ENCODE measurements around the gene BCKDK.
A peak's percentile ranks its signal among the peaks of the same experiment; 100 is the strongest.
"Not testable (repeated sequence)": the region's sequence is repeated elsewhere in the genome, so short reads cannot be mapped to it uniquely, and the experiment has no call there.

BCKDK gene

GRCh38 chr16:31094424-31095120, 13.6 kb upstream of the BCKDK start, which contains the start of gene VKORC1:
TSS of gene VKORC1 (minus strand) at chr16:31094797. CDS start at chr16:31094729, 68 bp downstream.
- peak; percentile 97 for DNase-seq (ENCODE audit: low spot score)

GRCh38 chr16:31099860-31100638, 8.1 kb upstream of the BCKDK start:
- DNase-seq (ENCODE audit: low spot score): no peak

- not testable (repeated sequence) for DNase-seq (ENCODE audit: low spot score)
Measured at GRCh38 chr16:31100876-31101641, 7.1 kb upstream of the BCKDK start.

- DNase-seq (ENCODE audit: low spot score): peak; percentile 47
Measured at GRCh38 chr16:31105677-31106213, 2.4 kb upstream of the BCKDK start.

- no peak for DNase-seq (ENCODE audit: low spot score)
Measured at GRCh38 chr16:31106509-31107464, 1.4 kb upstream of the BCKDK start.

- DNase-seq (ENCODE audit: low spot score): no peak
Measured at GRCh38 chr16:31107465-31107867, 720 bp upstream of the BCKDK start.

GRCh38 chr16:31108794-31109558, 790 bp downstream of the BCKDK start:
- DNase-seq (ENCODE audit: low spot score): no peak

- DNase-seq (ENCODE audit: low spot score): no peak
Measured at GRCh38 chr16:31109622-31110021, 1.4 kb downstream of the BCKDK start.

GRCh38 chr16:31110106-31111034, 2.2 kb downstream of the BCKDK start:
- no peak for DNase-seq (ENCODE audit: low spot score)

GRCh38 chr16:31111881-31112466, 3.8 kb downstream of the BCKDK start:
- DNase-seq (ENCODE audit: low spot score): no peak

GRCh38 chr16:31112711-31113110, 4.5 kb downstream of the BCKDK start:
- no peak for DNase-seq (ENCODE audit: low spot score)

- peak; percentile 28 for DNase-seq (ENCODE audit: low spot score)
Measured at GRCh38 chr16:31113121-31114120, 5.2 kb downstream of the BCKDK start.

GRCh38 chr16:31114468-31114867, 6.3 kb downstream of the BCKDK start:
- DNase-seq (ENCODE audit: low spot score): no peak

- DNase-seq (ENCODE audit: low spot score): peak; percentile 97
Measured at GRCh38 chr16:31117384-31118222, 9.4 kb downstream of the BCKDK start, which contains the start of gene KAT8. TSS of gene KAT8 (plus strand) at chr16:31117664. CDS start at chr16:31117682, 18 bp downstream.

GRCh38 chr16:31118223-31119155, 10.3 kb downstream of the BCKDK start:
- no peak for DNase-seq (ENCODE audit: low spot score)

Measured in SW480 (cell line).